ENCODE measurements around the gene UQCC2. TPM values are rescaled to one million over a fixed set of nuclear protein-coding genes. Genes with fewer than 3 reads are reported as not detected.

Gene UQCC2
- total RNA-seq, 1 donor from 2014 or later, result 79.4 TPM

DNA sequence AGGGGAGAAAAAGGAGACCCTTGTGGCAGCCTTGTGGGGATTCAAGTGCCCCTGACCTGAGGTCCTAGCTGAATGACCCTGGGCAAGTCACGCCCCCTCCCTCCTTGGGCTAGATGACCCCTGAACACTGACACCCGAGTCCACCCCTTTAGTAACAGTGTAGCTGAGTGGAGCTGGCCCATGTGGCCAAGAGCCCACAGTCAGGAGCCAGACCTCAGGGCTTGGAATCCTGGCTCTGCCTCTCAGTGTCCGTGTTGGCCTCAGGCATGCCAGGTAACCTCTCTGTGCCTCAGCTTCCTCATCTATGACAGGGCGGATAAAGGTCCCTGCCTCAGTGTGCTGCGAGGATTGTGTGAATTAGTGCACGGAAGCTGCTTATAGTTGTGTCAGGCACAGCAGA is 20.9 kb upstream of the UQCC2 start:
- TF ChIP-seq, protein P1, sequence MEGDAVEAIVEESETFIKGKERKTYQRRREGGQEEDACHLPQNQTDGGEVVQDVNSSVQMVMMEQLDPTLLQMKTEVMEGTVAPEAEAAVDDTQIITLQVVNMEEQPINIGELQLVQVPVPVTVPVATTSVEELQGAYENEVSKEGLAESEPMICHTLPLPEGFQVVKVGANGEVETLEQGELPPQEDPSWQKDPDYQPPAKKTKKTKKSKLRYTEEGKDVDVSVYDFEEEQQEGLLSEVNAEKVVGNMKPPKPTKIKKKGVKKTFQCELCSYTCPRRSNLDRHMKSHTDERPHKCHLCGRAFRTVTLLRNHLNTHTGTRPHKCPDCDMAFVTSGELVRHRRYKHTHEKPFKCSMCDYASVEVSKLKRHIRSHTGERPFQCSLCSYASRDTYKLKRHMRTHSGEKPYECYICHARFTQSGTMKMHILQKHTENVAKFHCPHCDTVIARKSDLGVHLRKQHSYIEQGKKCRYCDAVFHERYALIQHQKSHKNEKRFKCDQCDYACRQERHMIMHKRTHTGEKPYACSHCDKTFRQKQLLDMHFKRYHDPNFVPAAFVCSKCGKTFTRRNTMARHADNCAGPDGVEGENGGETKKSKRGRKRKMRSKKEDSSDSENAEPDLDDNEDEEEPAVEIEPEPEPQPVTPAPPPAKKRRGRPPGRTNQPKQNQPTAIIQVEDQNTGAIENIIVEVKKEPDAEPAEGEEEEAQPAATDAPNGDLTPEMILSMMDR (IDR thresholded peaks at IDR 0.05; ENCODE audit: unreplicated experiment), result no peak

DNA sequence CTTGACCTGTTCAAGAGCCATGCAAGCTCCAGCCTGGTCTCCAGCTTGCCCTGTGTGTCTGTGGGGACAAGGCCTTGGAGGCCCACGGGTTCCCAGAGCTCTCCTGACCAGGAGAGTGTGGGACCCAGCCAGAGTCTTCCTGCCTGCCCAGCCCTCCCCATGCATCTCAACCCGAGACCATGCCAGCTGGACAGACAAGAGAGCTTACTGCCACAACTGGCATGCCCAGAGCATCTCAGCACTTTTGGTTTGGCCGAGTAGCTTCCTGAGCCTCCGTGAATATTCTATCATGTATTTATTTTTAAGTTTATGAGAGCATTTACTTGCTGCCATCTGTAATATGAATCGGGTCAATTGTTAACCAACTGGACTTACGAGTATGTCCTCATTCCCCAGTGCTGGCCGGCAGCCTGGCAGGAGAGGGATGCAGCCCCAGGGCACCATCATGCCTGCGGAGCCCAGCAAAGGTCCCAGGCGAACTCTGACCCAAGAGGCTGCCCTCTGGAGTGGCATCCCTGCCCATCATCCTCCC is 20.3 kb upstream of the UQCC2 start:
- H3K27me3 Mint-ChIP-seq (ENCODE audit: low read depth), result no peaks in the 10 kb centered on the region
- no peak overlapping the region for H3K4me3 Mint-ChIP-seq
- H3K27ac Mint-ChIP-seq, result no peak overlapping the region
- H3K36me3 Mint-ChIP-seq, result no peaks in the 10 kb centered on the region
- peaks cover 10% of the 10 kb centered on the region for H3K4me1 Mint-ChIP-seq
- no peaks in the 10 kb centered on the region for H3K9me3 Mint-ChIP-seq
- TF ChIP-seq, protein P1 (IDR thresholded peaks at IDR 0.05; ENCODE audit: unreplicated experiment), result no peak
- no peak for DNase-seq (ENCODE audit: low spot score in 2 of 2, unreplicated experiment in 2 of 2)

More for the DNA sequence above, 20.9 kb upstream of the UQCC2 start:
- H3K4me3 Mint-ChIP-seq, result no peak overlapping the region
- peaks cover 12% of the 10 kb centered on the region for H3K4me1 Mint-ChIP-seq
- H3K9me3 Mint-ChIP-seq, result no peaks in the 10 kb centered on the region
- no peak for DNase-seq (ENCODE audit: low spot score in 2 of 2, unreplicated experiment in 2 of 2)
- no peak overlapping the region for H3K27ac Mint-ChIP-seq
- H3K36me3 Mint-ChIP-seq, result no peaks in the 10 kb centered on the region
- H3K27me3 Mint-ChIP-seq (ENCODE audit: low read depth), result no peaks in the 10 kb centered on the region

DNA sequence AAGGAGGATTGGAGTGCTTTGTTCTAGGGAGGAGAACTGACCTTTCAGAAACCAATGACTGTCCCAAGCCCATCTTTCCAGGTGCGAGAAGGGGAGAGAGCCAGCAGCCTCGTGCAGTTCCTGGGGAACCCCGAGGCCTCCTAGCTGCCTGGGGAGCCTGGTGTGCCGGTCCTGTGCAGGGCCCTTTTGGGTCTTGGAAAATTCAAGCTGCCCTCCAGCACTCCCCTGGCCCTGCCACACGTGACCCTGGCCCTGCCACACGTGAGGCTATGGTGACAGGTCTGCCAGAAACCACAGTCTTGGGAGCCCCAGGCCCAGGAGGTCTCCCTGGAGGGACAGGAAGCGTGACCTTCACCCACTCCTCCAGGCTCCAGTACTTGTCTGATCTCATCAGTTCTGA is 19.5 kb upstream of the UQCC2 start:
- H3K4me1 Mint-ChIP-seq, result peaks cover 10% of the 10 kb centered on the region
- no peak overlapping the region for H3K27ac Mint-ChIP-seq
- no peak overlapping the region for H3K4me3 Mint-ChIP-seq
- H3K36me3 Mint-ChIP-seq, result no peaks in the 10 kb centered on the region
- no peaks in the 10 kb centered on the region for H3K27me3 Mint-ChIP-seq (ENCODE audit: low read depth)
- no peak for DNase-seq (ENCODE audit: low spot score in 2 of 2, unreplicated experiment in 2 of 2)
- TF ChIP-seq, protein P1 (IDR thresholded peaks at IDR 0.05; ENCODE audit: unreplicated experiment), result no peak
- no peaks in the 10 kb centered on the region for H3K9me3 Mint-ChIP-seq

DNA sequence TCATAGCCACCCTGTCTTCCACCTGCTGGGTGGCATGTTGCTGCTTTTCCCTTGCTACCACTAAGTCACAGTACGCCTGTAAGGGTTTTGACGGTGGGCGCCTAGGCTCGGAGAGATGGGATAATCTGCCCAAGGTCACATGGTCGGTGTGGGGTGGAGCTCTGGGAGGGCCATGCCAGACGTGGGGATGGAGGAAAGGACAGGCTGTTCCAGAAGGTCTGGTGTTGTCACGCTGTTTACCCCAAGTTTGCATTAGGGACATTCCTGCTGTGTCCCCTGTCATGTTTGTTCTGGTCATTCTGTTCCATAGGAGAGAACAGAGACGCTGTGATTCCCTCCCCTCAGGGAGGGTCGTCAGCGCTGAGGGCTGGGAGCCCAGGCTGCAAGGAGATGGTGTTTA is 19.1 kb upstream of the UQCC2 start:
- Mint-ChIP-seq H3K4me1 (peaks cover 10% of the 10 kb centered on the region), H3K36me3 (no peaks in the 10 kb centered on the region), H3K27me3 (ENCODE audit: low read depth) (no peaks in the 10 kb centered on the region), H3K4me3 (no peak overlapping the region), H3K27ac (no peak overlapping the region), H3K9me3 (no peaks in the 10 kb centered on the region)
- TF ChIP-seq, protein P1 (IDR thresholded peaks at IDR 0.05; ENCODE audit: unreplicated experiment), result no peak
- no peak for DNase-seq (ENCODE audit: low spot score in 2 of 2, unreplicated experiment in 2 of 2)

DNA sequence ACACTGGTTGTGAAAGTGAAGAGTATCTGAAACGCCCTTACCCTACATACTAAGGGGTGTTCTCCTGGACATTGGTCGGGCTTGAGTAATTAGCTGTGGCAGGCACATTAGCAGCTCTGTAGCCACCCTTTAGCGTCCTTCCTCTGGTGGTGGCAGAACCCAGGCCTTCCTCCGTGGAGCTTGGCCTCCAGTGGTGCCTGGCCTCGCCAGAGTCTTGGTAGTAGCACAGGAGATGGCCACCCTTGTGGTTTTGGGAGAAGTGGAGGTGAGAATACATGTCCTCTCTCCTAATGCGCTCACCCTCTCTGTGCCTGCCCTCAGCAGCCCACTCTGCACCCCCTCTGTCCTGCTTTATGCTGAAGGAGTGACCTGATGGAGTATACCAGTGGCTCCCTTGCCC is 17.6 kb upstream of the UQCC2 start:
- no peaks in the 10 kb centered on the region for H3K9me3 Mint-ChIP-seq
- H3K36me3 Mint-ChIP-seq, result no peaks in the 10 kb centered on the region
- TF ChIP-seq, protein P1 (IDR thresholded peaks at IDR 0.05; ENCODE audit: unreplicated experiment), result no peak
- H3K27ac Mint-ChIP-seq, result no peak overlapping the region
- H3K4me3 Mint-ChIP-seq, result no peak overlapping the region
- H3K4me1 Mint-ChIP-seq, result peaks cover 16% of the 10 kb centered on the region
- peaks cover 2% of the 10 kb centered on the region for H3K27me3 Mint-ChIP-seq (ENCODE audit: low read depth)
- no peak for DNase-seq (ENCODE audit: low spot score in 2 of 2, unreplicated experiment in 2 of 2)

DNA sequence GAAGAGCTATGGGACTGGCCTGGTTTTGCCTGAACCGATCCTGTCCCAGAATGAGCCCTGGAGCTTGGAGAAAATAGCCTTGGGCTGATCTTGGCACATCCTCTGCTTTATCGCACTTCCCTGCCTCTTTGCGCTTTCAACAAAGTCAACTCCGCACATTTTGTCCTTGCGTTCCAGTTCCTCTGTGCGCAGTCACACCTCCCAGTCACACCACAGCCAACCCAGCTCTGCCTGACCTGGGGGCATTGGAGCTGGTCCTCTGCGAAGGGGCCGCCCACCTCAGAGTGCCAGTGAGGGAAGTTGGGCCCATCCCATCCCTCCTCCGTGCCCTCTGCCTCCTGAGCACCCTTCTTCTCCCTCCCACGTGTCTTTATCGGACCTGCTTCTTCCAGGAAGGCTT is 16.9 kb upstream of the UQCC2 start:
- TF ChIP-seq, protein P1 (IDR thresholded peaks at IDR 0.05; ENCODE audit: unreplicated experiment), result no peak
- H3K4me3 Mint-ChIP-seq, result no peak overlapping the region
- H3K4me1 Mint-ChIP-seq, result peaks cover 16% of the 10 kb centered on the region
- H3K27ac Mint-ChIP-seq, result no peak overlapping the region
- no peaks in the 10 kb centered on the region for H3K36me3 Mint-ChIP-seq
- DNase-seq (ENCODE audit: low spot score in 2 of 2, unreplicated experiment in 2 of 2), result no peak
- no peaks in the 10 kb centered on the region for H3K9me3 Mint-ChIP-seq
- peaks cover 4% of the 10 kb centered on the region for H3K27me3 Mint-ChIP-seq (ENCODE audit: low read depth)
